ENCODE measurements around the gene RBMY1F. TPM values are rescaled to one million over a fixed set of nuclear protein-coding genes. Genes with fewer than 3 reads are reported as not detected.
"Not testable (repeated sequence)": the region's sequence is repeated elsewhere in the genome, so short reads cannot be mapped to it uniquely, and the experiment has no call there.

RBMY1F gene
- total RNA-seq: not detected

DNA sequence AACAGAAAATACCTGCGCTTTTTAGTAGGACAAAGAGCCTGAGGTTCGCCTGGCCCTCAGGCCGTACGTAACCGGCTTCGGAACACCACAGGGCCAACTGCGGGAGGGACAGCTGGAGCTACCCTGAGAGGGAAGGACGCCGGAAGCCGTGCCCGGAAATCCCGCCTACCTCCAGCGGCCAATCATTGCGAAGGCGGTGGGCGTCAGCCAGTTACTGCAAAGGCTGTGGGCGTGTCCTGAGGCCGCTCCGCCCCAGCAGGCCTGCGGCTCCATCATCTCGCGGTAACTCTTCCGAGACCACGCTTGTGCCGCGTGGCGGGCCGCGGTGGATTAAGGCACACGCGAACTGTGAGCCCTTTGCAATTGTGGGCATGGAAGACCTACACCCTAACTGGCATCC is at the start of gene RBMY1F:
Gene RBMY1F, minus strand, starts transcription at position 101 of the 400 bp plus-strand sequence. CDS start 1,954 bp downstream, outside the sequence.
- DNase-seq: not testable (repeated sequence)

DNA sequence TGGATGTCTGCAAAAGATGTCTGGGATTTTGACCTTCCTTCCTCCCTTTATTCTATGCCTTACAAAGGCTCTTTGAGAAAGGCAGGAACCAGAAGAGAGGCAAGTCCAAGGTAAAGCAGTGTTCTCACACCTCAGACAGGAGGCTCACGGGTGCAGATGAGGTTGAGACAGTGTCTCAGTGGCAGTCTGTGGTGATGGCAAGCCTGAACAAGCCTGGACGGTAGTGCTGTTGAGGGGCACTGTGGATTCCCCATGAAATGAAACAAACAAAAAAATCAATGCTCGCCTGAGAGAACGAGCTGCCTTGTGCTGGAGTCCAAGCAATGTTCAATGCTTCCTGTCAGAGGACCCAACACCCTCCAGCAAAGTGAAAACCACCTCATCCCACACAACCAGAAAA is 31.6 kb downstream of the RBMY1F start:
- DNase-seq: not testable (repeated sequence)

DNA sequence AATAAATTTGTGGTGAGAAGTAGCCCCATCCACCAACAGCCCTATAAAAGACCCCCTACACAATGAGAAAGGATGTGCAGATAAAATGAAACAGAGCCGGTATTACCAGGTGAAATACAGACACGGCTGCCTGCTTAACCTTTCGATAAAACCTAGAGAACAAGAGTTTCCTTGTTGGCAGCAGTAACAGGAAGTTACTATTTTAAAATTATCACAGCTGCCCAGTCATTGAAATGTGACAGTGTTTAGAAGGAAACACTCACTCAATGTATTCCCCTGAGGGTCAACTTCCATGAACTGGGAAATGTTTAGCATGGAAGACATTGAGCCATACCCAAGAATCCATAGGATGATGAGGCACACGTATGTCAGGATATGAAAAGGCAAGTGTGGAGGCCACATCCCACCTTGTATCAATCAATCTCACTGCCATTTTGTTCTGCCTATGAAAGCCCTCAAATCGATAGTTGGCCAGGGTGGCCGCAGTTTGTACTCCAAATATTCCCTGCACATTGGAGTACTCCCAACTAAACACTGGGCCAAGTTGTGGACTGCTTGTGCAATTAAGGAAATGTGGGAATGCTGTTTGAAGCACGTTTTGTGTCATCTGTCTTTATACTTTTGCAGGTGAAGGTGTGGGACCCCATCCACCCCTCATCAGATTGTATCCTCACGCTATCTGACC is 41.6 kb downstream of the RBMY1F start:
- DNase-seq: not testable (repeated sequence)

DNA sequence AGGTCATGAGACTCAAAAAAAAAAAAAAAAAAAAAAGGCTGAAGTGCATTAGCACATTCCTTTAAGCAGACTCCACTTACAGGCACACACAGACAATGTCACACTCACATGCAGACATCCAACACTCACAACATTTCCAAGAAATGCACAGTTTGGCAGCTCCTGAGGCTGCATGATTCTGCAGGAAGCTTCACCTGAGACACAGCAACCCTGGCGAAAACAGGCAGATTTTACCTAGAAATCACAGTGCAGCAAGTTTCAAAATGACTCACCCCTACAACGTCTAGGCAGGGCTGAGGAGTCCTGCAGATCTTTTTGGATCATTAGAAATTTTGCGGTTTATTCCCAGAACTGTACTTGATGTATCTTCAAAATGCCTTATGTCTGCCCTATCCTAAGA is 48.0 kb downstream of the RBMY1F start:
- not testable (repeated sequence) for DNase-seq

DNA sequence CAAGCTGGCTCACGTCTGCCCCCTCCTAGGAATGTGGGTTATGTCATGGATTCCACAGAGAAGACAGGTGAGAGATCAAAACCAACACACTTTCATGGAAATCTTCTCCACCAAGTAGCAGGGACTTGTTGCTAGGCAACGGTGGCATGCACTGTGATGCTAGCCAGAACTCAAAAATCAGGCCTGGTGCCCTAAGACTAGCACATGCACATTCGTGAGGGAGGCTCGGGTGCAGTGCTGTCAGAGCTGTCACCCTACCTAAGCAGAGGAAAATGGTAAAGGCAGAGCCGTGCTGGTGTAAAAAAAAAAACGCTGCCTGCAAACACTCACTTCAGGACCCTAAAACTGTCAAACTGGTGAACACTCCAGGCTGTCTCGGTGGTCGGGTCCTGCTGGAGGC is 52.2 kb downstream of the RBMY1F start:
- not testable (repeated sequence) for DNase-seq

Other genes starting within 250 kb of the RBMY1F start
- gene RBMY1J, start 220.5 kb upstream of the RBMY1F start, total RNA-seq: not detected

Data from occipital lobe (tissue), 2 donors.